ENCODE results near the gene KL.

KL gene

GRCh38 chr13:33090755-33091414, 74.7 kb downstream of the KL start:
- no peak for TF ChIP-seq CTCF (conservative IDR thresholded peaks at IDR 0.05; ENCODE audit: low read depth, low read length)
- no peak for DNase-seq (ENCODE audit: low read depth)
- no peak overlapping the region for H3K4me3 ChIP-seq (ENCODE audit: low read length)

GRCh38 chr13:33091415-33091774, 75.2 kb downstream of the KL start:
- DNase-seq (ENCODE audit: low read depth), result no peak
- no peak overlapping the region for H3K4me3 ChIP-seq (ENCODE audit: low read length)
- TF ChIP-seq CTCF (conservative IDR thresholded peaks at IDR 0.05; ENCODE audit: low read depth, low read length), result no peak

- no peak for TF ChIP-seq CTCF (conservative IDR thresholded peaks at IDR 0.05; ENCODE audit: low read depth, low read length)
- no peak overlapping the region for H3K4me3 ChIP-seq (ENCODE audit: low read length)
- DNase-seq (ENCODE audit: low read depth), result no peak
Observed at GRCh38 chr13:33092073-33092987, 76.1 kb downstream of the KL start.

- no peak overlapping the region for H3K4me3 ChIP-seq (ENCODE audit: low read length)
- DNase-seq (ENCODE audit: low read depth), result no peak
- no peak for TF ChIP-seq CTCF (conservative IDR thresholded peaks at IDR 0.05; ENCODE audit: low read depth, low read length)
Observed at GRCh38 chr13:33096886-33097605, 80.8 kb downstream of the KL start.

GRCh38 chr13:33099860-33100259, 83.6 kb downstream of the KL start:
- DNase-seq (ENCODE audit: low read depth), result no peak
- H3K4me3 ChIP-seq (ENCODE audit: low read length), result no peak overlapping the region
- no peak for TF ChIP-seq CTCF (conservative IDR thresholded peaks at IDR 0.05; ENCODE audit: low read depth, low read length)

- no peak for DNase-seq (ENCODE audit: low read depth)
- no peak for TF ChIP-seq CTCF (conservative IDR thresholded peaks at IDR 0.05; ENCODE audit: low read depth, low read length)
Observed at GRCh38 chr13:33100886-33101285, 84.7 kb downstream of the KL start.

More at GRCh38 chr13:33100886-33101285, 84.7 kb downstream of the KL start:
- no peak overlapping the region for H3K4me3 ChIP-seq (ENCODE audit: low read length)
